ENCODE data around the gene SPRR2D. TPM values are rescaled to one million over a fixed set of nuclear protein-coding genes. Genes with fewer than 3 reads are reported as not detected.

Gene SPRR2D
- total and polyA plus RNA-seq, 2 of the 8 experiments (the other 6 are each of a cell fraction or from before 2014, with no cell fraction given), result not detected

GRCh38 chr1:153024413-153024812, 16.5 kb downstream of the SPRR2D start:
- FAIRE-seq (no peak), DNase-seq (ENCODE audit: low read depth in 1 of 2, low spot score in 2 of 2) (no peak)
- Histone ChIP-seq H3K79me1 (ENCODE audit: low read depth, low read length) (no peaks in the 10 kb centered on the region), H3K9me3 (ENCODE audit: insufficient read depth in 2 of 2, low read depth in 1 of 2, low read length in 1 of 2) (no peaks in the 10 kb centered on the region), H3K4me1 (replicated peaks in 1 of 4; ENCODE audit: control insufficient read depth in 3 of 4, insufficient read depth in 4 of 4, low read length in 3 of 4) (peaks cover 0 to 5% (median under 1%) of the 10 kb centered on the region in 4 experiments; a peak in 1 of 7 replicates), H3K4ac (replicated peaks; ENCODE audit: insufficient read length, low read depth, low read length) (no peak overlapping the region), H4K5ac (ENCODE audit: insufficient read length, low read depth, low read length) (no peak overlapping the region), H3K56ac (replicated peaks; ENCODE audit: insufficient read length, low read depth, low read length) (no peak overlapping the region), H4K91ac (replicated peaks; ENCODE audit: insufficient read length, low read length) (no peak overlapping the region), H2AFZ (ENCODE audit: low read length) (no peak overlapping the region), H3K23me2 (ENCODE audit: low read depth, low read length) (no peaks in the 10 kb centered on the region), H3K9ac (replicated peaks in 1 of 4; ENCODE audit: extremely low read depth in 1 of 4, low read depth in 3 of 4, low read length in 3 of 4) (no peak overlapping the region), H2BK12ac (ENCODE audit: low read depth, low read length) (no peak overlapping the region), H3K27me3 (replicated peaks in 1 of 4; ENCODE audit: control insufficient read depth in 3 of 4, extremely low read depth in 1 of 4, insufficient read depth in 3 of 4, low read length in 3 of 4) (no peaks in the 10 kb centered on the region; a peak in 1 of 7 replicates), H4K8ac (ENCODE audit: extremely low read depth, insufficient read depth, low read length) (no peak overlapping the region), H3K4me2 (ENCODE audit: insufficient read depth in 1 of 2, low read depth in 2 of 2, low read length in 2 of 2) (no peak overlapping the region), H3K23ac (ENCODE audit: insufficient read length) (no peak overlapping the region), H3K36me3 (ENCODE audit: control insufficient read depth in 2 of 4, insufficient read depth in 4 of 4, low read length in 3 of 4) (no peaks in the 10 kb centered on the region), H3K18ac (ENCODE audit: extremely low read depth, low read length) (no peak overlapping the region), H2AK5ac (ENCODE audit: low read depth, low read length) (no peak overlapping the region), H4K20me1 (replicated peaks in 1 of 2; ENCODE audit: control insufficient read depth in 1 of 2, insufficient read depth in 2 of 2, low read length in 2 of 2) (no peaks in the 10 kb centered on the region), H3K79me2 (ENCODE audit: control insufficient read depth in 1 of 2, insufficient read depth in 2 of 2, low read length in 2 of 2) (no peaks in the 10 kb centered on the region), H2BK15ac (ENCODE audit: low read length) (no peak overlapping the region), H3K4me3 (ENCODE audit: extremely low read depth in 1 of 4, insufficient read depth in 2 of 4, low read depth in 3 of 4, low read length in 4 of 4) (no peak overlapping the region), H3K27ac (ENCODE audit: low read depth, low read length) (no peak overlapping the region), H2BK120ac (replicated peaks; ENCODE audit: low read depth, low read length) (no peak overlapping the region), H2BK20ac (ENCODE audit: low read length) (no peak overlapping the region), H2BK5ac (ENCODE audit: low read depth, low read length) (no peak overlapping the region), H3K14ac (ENCODE audit: insufficient read length) (no peak overlapping the region)
- POLR2A ChIA-PET (ENCODE audit: partially characterized antibody), result no interaction called here
- CTCF ChIA-PET (ENCODE audit: partially characterized antibody), result interaction anchor here (0.8 kb wide), 1 partner anchor 8 kb away, joined by 4 read pairs; no protein-coding TSS in a partner anchor
- WGBS, 2 experiments (ENCODE audit: extremely low coverage in 1 of 2, insufficient coverage in 1 of 2, insufficient read length in 1 of 2, insufficient replicate concordance in 2 of 2, low coverage in 1 of 2, low lambda C conversion rate in 2 of 2, missing lambda C conversion rate in 1 of 2), result 100% methylated on average over 1 of the region's 1 CpG; no CpG with 5 or more reads in 1 of the 2 experiments
- TF ChIP-seq CHD1 (IDR thresholded peaks at IDR 0.05; ENCODE audit: low read depth, low read length) (no peak), NRF1 (IDR thresholded peaks at IDR 0.05; ENCODE audit: low read depth, low read length) (no peak), SAP30 (IDR thresholded peaks at IDR 0.05; ENCODE audit: insufficient read depth, insufficient replicate concordance, low read length) (no peak), TAF1 (IDR thresholded peaks at IDR 0.05; ENCODE audit: low read depth, low read length) (no peak), SRF (IDR thresholded peaks at IDR 0.05; ENCODE audit: low read depth, low read length) (no peak), SIN3A (conservative IDR thresholded peaks at IDR 0.05 in 1 of 2, IDR thresholded peaks at IDR 0.05 in 1 of 2; ENCODE audit: low read depth in 1 of 2, low read length in 2 of 2) (no peak), TCF12 (IDR thresholded peaks at IDR 0.05; ENCODE audit: low read depth, low read length) (no peak), CBX8 (IDR thresholded peaks at IDR 0.05; ENCODE audit: borderline replicate concordance, low read depth, low read length) (no peak), ATF2 (IDR thresholded peaks at IDR 0.05; ENCODE audit: low read length) (no peak), SP1 (IDR thresholded peaks at IDR 0.05; ENCODE audit: low read depth, low read length) (no peak), CEBPB (IDR thresholded peaks at IDR 0.05; ENCODE audit: low read depth, low read length) (no peak), HDAC6 (IDR thresholded peaks at IDR 0.05; ENCODE audit: low read depth, low read length) (no peak), GABPA (IDR thresholded peaks at IDR 0.05; ENCODE audit: borderline replicate concordance, insufficient read depth, low read length) (no peak)
